Measurements from ENCODE around the gene SZRD1.
"Not testable (repeated sequence)": the region's sequence is repeated elsewhere in the genome, so short reads cannot be mapped to it uniquely, and the experiment has no call there.

The SZRD1 gene

GRCh38 chr1:16366722-16367257 is at the start of gene SZRD1:
SZRD1 (plus strand) TSS chr1:16367242; CDS start chr1:16367258, 16 bp downstream.
- in situ Hi-C loops (cut with HindIII; ENCODE audit: low pct_ligation_motif_present, low pct_unique_long_range_greater_than_20kb, low sequenced_read_pairs), result no loop called here
- peak; percentile 97 for DNase-seq

- DNase-seq, result no peak
- in situ Hi-C loops (cut with HindIII; ENCODE audit: low pct_ligation_motif_present, low pct_unique_long_range_greater_than_20kb, low sequenced_read_pairs), result no loop called here
These were observed 48.5 kb upstream of the SZRD1 start for GRCh38 chr1:16318555-16318954.

- in situ Hi-C loops (cut with HindIII; ENCODE audit: low pct_ligation_motif_present, low pct_unique_long_range_greater_than_20kb, low sequenced_read_pairs), result no loop called here
- DNase-seq, result no peak
These were observed 45.7 kb upstream of the SZRD1 start for GRCh38 chr1:16321176-16321867.

GRCh38 chr1:16324456-16324890 is 42.6 kb upstream of the SZRD1 start:
- peak; percentile 52 for DNase-seq
- in situ Hi-C loops (cut with HindIII; ENCODE audit: low pct_ligation_motif_present, low pct_unique_long_range_greater_than_20kb, low sequenced_read_pairs), result no loop called here

GRCh38 chr1:16326833-16327404 is 40.1 kb upstream of the SZRD1 start:
- no peak for DNase-seq
- in situ Hi-C loops (cut with HindIII; ENCODE audit: low pct_ligation_motif_present, low pct_unique_long_range_greater_than_20kb, low sequenced_read_pairs), result no loop called here

GRCh38 chr1:16334655-16335340 is 32.2 kb upstream of the SZRD1 start:
- in situ Hi-C loops (cut with HindIII; ENCODE audit: low pct_ligation_motif_present, low pct_unique_long_range_greater_than_20kb, low sequenced_read_pairs), result no loop called here
- no peak for DNase-seq

- in situ Hi-C loops (cut with HindIII; ENCODE audit: low pct_ligation_motif_present, low pct_unique_long_range_greater_than_20kb, low sequenced_read_pairs), result no loop called here
- no peak for DNase-seq
These were observed 28.1 kb upstream of the SZRD1 start for GRCh38 chr1:16338961-16339360.

- in situ Hi-C loops (cut with HindIII; ENCODE audit: low pct_ligation_motif_present, low pct_unique_long_range_greater_than_20kb, low sequenced_read_pairs), result no loop called here
- DNase-seq, result no peak
These were observed 26.4 kb upstream of the SZRD1 start for GRCh38 chr1:16340673-16341072.

GRCh38 chr1:16342331-16343062 is 24.5 kb upstream of the SZRD1 start:
- no peak for DNase-seq
- in situ Hi-C loops (cut with HindIII; ENCODE audit: low pct_ligation_motif_present, low pct_unique_long_range_greater_than_20kb, low sequenced_read_pairs), result no loop called here

GRCh38 chr1:16343276-16343675 is 23.8 kb upstream of the SZRD1 start:
- DNase-seq; in situ Hi-C loops (cut with HindIII; ENCODE audit: low pct_ligation_motif_present, low pct_unique_long_range_greater_than_20kb, low sequenced_read_pairs): not testable (repeated sequence)

- in situ Hi-C loops (cut with HindIII; ENCODE audit: low pct_ligation_motif_present, low pct_unique_long_range_greater_than_20kb, low sequenced_read_pairs), result no loop called here
- DNase-seq, result no peak
These were observed 18.4 kb upstream of the SZRD1 start for GRCh38 chr1:16348414-16349182.

GRCh38 chr1:16349847-16350406 is 17.1 kb upstream of the SZRD1 start:
- in situ Hi-C loops (cut with HindIII; ENCODE audit: low pct_ligation_motif_present, low pct_unique_long_range_greater_than_20kb, low sequenced_read_pairs), result no loop called here
- DNase-seq, result no peak

- in situ Hi-C loops (cut with HindIII; ENCODE audit: low pct_ligation_motif_present, low pct_unique_long_range_greater_than_20kb, low sequenced_read_pairs), result no loop called here
- peak; percentile 37 for DNase-seq
These were observed 15.5 kb upstream of the SZRD1 start for GRCh38 chr1:16351456-16351993.

- DNase-seq, result peak; percentile 88
- in situ Hi-C loops (cut with HindIII; ENCODE audit: low pct_ligation_motif_present, low pct_unique_long_range_greater_than_20kb, low sequenced_read_pairs), result no loop called here
These were observed 14.8 kb upstream of the SZRD1 start, which contains the start of gene FBXO42 for GRCh38 chr1:16351994-16352841. FBXO42 (minus strand) TSS chr1:16352480; CDS start chr1:16315418, 37,062 bp downstream.

- in situ Hi-C loops (cut with HindIII; ENCODE audit: low pct_ligation_motif_present, low pct_unique_long_range_greater_than_20kb, low sequenced_read_pairs), result no loop called here
These were observed 14.1 kb upstream of the SZRD1 start for GRCh38 chr1:16352842-16353535.

GRCh38 chr1:16354619-16355018 is 12.4 kb upstream of the SZRD1 start:
- no peak for DNase-seq
- in situ Hi-C loops (cut with HindIII; ENCODE audit: low pct_ligation_motif_present, low pct_unique_long_range_greater_than_20kb, low sequenced_read_pairs), result no loop called here

More at GRCh38 chr1:16352842-16353535, 14.1 kb upstream of the SZRD1 start:
- no peak for DNase-seq
